ENCODE results near the gene APLF.
"Not testable (repeated sequence)": the region's sequence is repeated elsewhere in the genome, so short reads cannot be mapped to it uniquely, and the experiment has no call there.

APLF gene

DNA sequence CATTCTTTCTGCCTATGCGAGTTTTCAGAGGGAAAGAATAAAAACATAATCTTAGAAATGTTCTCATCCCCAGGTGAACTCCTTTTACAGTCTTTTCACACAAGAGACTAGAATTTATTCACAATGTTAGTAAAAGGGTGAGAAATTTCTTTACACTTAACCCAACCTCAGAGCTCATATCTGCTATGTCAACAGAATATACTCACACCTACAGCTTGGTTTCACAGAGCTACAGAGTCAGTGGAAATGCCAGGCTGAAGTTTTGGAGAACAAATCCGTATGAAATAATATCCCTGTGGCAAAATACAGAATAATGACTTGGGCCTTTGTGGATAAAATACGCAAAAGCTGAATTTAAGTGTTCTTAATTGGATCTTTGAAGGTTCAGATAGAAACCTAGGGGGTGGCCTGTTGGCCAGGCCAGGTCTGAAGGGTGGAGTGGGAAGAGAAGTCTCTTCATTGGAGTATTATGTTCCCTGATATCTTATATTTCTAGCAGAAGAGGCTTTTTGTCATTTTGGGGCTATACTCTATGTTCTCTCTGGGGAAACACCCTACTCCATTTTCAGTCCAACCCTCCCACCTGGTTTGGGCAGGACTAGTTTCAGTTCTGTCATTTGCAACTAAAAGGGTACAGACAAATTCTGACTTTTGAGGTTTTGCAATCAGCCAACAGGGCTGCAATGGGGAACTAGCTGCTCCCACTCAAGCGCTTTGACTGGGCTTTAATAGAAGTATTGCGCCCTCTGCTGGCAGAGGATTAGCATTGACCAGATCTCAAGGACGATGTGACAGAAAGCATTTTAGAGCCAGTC, 26.0 kb upstream of the APLF start:
- DNase-seq (ENCODE audit: low read depth): peak; percentile 68

DNA sequence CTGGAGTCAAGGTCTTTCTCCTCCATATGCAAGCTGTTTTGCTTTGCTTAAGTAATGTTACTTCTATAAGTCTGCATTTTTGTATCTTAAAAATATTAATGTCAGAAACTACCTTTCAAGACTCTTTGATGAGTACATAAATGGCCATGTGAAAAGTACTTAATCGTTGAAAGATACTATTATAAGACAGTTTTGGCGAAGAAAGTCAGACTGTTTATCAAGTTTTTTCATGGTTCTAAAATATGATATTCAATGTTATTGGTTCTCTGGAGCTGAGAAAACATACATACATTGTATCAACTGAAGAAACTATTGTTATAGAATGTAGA, 25.4 kb upstream of the APLF start:
- no peak for DNase-seq (ENCODE audit: low read depth)

DNA sequence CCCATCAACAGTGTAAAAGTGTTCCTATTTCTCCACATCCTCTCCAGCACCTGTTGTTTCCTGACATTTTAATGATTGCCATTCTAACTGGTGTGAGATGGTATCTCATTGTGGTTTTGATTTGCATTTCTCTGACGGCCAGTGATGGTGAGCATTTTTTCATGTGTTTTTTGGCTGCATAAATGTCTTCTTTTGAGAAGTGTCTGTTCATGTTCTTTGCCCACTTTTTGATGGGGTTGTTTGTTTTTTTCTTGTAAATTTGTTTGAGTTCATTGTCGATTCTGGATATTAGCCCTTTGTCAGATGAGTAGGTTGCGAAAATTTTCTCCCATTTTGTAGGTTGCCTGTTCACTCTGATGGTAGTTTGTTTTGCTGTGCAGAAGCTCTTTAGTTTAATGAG, 21.0 kb upstream of the APLF start:
- DNase-seq (ENCODE audit: low read depth): not testable (repeated sequence)

DNA sequence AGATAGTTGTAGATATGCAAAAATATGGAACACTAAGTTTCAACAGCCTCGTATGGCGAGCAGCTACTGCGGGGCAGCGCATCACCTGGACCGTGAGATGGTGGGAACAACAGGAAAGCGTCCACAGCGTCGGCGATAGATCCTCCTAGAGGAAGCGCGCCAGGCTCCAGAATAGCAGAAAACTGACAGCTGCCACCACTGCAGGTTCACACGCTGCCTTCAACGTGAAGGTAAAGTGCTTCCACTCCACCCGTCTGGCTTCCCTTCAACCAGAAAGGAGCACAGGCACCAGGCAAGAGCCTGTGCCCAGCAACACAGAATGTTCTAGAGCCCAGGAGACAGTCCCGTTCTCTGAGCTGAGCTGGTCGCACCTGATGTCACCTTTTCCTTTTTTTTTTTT, 20.3 kb upstream of the APLF start:
- DNase-seq (ENCODE audit: low read depth): no peak

DNA sequence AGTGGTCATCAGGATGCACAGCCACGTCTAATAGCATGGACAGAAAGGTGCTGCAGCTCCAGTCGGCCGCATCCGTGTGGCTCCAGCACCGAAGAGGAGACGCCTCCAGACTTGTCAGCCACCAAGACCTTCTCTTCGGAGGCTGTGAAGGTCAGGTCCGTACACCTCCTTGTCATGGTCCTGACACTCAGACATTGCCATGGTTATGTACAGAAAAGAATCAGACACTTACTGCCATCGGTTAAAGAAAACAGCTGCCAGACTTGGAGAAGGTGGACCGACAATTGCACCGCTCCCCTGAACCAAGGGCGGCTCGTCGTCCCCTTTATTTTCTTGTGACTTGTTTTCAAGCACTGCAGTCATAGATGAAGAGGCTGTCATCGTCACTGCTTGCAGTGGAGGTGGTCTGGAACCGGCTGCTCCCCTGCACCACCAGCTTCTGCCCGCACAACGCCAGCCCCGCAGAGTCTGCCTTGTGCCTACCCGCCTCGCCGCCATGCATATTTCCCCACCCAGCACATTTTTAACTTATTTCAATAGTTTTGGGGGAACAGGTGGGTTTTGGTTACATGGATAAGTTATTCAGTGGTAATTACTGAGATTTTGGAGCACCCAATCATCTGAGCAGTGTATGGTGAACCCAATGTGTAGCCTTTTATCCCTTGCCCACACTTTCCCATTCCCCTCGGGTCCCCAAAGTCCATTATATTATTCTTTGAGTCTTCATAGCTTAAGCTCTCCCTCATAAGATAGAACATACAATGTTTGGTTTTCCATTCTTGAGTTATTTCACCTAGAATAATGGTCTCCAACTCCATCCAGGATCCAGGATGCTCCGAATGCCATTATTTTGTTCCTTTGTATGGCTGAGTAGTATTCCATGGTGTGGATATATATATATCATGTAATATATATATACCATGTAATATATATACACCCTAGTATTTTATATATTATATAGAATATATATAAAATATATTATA, 18.4 kb upstream of the APLF start:
- DNase-seq (ENCODE audit: low read depth): no peak

DNA sequence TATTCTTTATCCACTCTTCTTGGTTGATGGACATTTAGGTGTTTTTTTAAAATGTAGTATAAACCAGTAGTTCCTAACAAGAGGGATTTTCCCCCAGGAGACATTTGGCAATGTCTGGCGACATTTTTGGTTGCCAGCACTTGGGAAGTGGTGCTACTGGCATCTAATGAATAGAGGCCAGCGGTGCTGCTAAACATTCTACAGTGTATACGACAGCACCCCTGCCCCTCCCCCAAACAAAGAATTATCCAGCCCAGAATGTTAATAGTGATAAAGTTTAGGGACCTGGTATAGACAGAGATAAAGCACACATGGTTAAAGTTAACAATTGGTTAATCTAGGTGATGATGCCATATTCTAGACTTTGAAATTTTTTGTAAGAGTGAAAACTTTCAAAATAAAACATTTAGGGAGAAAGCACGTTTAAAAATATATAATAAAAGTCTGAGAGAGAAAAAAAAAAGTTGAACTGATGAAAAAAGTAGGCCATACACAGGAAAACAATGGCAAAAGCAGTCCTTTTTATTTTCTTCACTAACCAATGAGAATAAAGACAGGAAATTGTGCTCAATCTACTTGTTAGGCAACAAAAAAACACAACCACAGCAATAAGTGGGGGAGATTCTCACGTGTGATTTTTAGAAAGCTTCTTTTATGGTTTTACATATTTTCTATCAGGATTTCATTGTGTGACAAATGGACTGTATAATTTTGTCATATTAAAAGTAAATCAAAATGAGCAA, 15.1 kb upstream of the APLF start:
- no peak for DNase-seq (ENCODE audit: low read depth)

DNA sequence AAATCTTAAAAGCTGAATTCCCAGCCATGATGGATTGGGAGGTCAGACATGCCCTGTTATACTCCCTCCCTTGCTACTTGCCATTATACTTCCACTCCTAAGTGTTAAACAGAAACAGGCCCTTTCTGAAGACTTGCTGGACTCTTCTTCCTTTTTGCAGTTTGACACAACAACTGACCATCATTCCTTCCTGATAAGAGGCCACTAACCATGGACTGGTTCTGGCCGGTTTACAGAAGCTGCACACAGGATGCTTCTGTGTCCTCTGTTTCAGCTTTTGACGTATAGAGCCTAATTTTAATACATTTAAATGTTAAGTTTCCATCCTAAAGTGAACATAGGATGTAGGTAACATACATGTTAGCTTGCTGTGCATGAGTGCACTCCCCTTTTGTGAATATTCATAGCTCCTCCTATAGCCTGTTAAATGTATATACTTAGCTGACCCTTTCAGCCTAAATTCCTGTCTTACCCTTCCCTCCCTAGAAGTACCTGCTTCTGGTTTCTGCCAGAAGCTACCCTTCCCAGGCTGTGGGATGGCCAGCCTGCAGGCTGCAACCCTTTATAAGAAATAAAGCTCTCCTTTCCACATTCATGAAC, 13.5 kb upstream of the APLF start:
- DNase-seq (ENCODE audit: low read depth): no peak

DNA sequence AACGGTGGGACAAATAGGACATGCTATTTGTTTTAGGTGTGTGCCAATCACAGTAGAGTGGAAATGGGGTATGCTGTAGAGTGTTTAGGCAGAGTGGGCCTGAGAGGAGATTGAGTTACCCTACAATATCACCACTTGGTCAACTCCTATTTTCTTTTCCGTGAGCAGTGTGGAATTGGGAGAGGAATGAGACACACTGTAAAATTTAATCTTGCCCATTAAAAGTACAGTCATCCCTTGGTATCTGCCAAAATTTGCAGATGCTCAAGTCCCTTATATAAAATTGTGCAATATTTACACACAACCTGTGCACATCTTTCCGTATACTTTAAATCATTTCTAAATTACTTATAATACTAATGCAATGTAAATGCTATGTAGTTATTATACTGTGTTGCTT, 12.7 kb upstream of the APLF start:
- no peak for DNase-seq (ENCODE audit: low read depth)

DNA sequence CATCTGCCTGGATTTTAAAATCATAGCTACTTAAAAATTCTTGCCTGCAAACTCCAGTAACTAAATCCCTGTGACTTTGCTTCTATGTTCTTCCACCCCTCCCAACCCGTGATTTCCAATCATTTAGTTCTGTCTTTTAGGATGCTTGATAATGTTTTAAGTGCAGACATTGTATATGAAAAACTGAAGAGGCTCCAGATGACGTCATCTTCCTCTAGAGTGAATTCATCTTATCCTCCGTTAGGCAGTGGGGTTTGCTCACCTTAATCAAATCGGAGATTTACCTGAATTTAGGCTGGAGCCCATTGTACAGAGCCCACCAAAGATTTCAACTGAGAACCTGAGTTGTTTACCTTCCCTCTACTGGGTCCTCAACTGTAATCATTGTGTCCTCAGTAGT, 11.2 kb upstream of the APLF start:
- no peak for DNase-seq (ENCODE audit: low read depth)

DNA sequence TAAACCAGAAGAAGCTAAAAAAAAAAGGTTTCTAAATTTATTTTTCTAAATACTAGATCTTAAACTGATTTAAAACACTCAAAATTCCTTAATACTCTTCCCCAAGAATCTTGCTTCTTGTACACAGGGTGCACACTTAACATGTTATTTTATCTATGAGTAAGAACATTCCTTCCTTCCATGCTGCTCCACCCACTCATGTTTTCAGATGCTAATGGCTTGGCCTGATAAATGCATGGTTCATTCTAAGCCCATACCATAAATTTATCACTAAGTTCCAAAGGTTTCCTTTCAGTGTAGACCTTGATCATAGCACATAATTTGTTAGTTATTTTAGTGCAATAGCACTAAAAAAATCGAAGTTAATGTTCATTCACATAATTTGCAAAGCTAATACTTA, 8.4 kb upstream of the APLF start:
- DNase-seq (ENCODE audit: low read depth): no peak

DNA sequence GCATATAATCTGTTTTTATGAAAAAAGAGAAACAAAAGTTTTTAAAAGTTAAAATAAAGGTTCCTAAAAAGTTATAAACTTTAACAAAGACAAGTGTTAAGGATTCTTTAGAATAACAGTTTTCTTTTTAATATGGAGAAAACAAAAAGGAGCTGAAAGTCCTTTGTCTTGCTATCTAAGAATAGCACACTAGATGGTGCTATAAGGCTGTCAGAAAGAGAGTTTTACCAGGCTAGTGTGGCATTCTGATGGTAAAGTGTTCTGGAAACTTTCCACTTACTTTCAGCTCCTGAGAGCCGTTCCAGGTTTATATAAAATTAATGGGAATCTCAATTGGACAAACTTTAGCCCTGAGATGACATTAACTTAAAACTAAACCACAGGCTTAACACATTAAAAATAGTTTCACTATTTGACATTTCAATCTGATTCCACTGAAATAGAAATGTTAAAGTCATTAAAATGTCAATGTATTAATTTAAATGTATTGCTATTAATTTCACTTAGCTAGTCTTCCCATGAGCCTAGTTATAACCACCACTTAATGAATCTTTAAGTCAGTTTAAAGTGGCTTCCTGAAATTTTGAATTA, 4.0 kb upstream of the APLF start:
- no peak for DNase-seq (ENCODE audit: low read depth)

DNA sequence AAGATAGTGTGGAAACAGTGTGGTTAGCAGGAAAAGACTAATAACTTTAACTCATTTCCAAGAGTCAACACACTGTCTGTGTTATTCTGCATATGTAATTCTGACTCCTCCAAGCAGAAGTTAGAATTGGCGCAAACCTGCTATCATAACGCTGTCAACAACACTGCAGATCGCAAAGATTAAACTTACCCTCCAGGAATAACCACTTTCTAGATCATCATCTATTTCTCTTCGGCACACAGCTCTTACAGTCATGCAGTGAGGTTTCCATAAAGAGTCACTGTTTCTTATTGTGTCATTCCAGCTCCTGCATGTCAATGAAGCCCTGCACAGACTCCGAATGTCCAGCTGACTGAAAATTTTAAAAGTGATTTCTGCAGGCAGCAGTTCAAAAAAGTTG, 2.7 kb upstream of the APLF start:
- DNase-seq (ENCODE audit: low read depth): no peak

DNA sequence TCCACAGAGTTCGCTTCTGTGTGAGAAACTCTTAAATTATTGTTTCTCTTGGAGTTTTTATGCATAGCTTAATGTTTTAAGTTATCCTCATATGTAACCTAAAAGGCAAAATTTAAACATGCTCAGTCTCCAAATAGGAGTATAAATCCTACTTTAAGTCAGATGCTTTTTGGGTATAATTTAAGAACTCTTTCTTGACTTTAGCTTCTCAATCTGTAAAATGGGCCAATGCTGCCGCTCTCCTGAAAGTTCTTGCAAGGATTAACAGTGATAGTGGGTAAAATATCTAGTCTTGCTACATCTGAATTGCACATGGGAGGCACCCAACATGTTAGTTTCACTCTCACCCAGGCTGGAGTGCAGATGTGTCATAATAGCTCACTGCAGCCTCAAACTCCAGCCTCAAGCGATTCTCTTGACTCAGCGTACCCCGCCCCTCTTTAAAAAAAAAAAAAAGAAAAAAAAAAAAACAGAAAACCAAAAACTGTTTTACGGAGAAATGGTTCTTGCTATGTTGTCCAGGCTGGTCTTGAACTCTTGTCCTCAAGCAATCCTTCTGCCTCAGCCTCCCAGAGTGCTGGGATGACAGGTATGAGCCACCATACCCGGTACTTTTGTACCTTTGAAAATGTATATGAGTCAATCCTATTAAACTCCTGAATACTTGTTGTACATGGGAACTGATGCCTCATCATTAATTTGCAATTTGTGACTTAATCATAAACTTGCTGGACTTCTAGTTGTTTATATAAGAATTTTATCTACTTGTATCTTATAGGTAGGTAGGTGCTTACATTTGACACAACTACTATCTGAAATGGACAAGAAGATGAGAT, 2.1 kb upstream of the APLF start:
- DNase-seq (ENCODE audit: low read depth): peak; percentile 30

DNA sequence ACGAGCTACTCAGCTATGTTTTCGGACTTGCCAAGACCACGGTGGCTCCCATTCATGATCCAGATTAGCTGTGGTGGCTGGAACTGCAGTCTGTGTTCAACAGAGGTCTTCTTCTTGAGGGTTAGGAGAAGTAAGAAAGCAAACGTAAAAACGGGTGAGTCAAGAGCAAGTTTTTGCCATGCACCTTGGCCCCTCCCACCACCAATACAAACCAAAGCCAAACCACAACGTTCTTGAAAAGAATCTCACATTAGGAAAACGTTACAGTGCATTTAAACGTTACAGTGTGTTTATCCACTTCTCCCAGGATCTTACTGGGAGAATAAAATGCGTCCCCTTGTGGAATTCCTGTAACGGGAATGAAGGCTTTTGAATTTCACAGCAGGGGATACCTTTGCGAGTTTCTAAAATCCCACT, 1.0 kb upstream of the APLF start:
- DNase-seq (ENCODE audit: low read depth): peak; percentile 49

DNA sequence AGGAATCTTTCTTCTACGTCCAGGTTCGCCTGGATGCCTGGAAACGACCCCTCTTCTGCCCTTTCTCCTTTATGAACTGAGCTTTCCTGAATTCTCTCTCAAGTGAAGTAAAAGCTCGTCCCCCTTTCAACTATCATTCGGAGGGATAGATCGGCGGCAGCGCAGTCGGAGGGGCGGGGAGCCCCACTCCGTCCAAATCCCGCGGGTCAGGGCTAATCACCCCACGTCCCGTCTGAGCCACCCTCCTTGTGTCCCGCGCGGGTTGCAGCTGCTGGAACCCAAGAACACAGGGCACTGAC, 658 bp upstream of the APLF start:
- no peak for DNase-seq (ENCODE audit: low read depth)

DNA sequence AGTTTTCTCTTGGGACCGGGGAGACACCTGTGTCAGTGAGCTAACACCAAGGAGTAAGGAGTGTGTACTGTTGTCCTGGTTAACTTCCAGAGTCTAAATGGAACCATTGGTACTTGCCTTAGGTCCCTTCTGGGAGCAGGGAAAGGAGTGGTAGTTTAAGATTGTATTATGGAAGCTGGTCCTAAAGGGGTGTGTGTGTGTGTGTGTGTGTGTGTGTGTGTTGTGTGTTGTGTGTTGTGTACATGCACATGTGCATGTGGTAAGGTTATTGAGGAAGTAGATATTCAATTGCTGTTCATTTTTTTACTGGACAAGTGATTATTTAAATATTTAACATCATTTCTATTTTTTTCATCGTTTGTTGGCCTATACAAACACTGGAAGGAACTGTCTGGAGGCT, 1.4 kb downstream of the APLF start:
- DNase-seq (ENCODE audit: low read depth): no peak

DNA sequence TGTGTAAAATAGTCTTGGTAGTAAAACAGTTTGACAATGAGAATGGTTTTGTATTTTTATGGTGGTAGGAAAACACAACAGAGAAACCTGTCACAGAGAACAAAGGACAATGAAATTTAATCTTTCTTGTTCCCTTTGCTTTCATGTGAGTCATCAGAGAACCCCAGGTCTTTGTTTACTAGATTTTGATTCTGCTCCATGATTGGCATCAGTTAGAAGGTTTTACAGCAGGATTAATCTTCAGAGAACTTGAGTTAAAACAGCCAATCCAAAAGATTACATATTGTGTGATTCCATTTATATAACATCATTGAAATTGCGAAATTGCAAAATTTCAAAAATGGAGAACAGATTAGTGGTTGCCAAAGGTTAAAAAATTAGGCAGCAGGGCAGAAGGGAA, 2.5 kb downstream of the APLF start:
- no peak for DNase-seq (ENCODE audit: low read depth)

DNA sequence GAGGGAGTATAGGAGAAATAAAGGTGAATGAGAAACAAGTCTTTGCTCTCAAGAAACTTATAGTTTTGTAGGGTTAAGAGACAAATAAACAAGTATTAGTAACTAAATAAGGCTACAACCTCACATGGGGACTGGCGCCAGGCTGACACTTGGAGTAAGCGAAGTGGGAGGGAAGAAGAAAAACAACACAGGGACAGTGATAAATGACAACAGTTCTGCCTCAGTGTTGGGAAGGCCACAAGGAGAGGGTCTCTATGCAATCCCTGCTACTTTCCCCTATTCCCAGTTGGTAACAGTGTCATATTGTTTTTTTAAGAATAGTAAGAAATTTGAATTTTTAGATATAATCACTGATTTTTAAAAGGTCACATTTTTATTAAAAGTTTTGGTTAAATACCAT, 4.0 kb downstream of the APLF start:
- no peak for DNase-seq (ENCODE audit: low read depth)

DNA sequence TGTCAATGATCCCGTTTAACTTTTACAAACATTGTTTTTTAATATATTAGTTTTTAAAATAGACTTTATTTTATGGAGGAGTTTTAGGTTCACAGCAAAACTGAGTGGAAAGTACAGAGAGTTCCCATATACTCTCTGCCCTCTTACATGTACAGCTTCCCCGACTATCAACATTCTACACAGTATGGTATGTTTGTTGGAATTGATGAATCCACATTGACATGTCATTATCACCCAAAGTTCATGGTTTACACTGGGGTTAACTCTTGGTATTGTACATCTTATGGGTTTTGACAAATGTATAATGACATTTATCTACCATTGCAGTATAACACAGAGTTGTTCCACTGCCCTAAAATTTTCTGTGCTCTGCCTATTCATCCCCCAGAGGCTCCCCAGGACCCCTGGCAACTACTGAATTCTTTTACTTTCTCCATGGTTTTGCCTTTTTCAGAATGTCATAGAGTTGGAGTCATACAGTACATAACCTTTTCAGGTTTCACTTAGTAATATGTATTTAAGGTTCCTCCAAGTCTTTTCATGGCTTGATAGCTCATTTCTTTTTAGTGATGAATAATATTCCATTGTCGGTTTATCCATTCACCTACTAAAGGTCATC, 5.5 kb downstream of the APLF start:
- DNase-seq (ENCODE audit: low read depth): no peak

DNA sequence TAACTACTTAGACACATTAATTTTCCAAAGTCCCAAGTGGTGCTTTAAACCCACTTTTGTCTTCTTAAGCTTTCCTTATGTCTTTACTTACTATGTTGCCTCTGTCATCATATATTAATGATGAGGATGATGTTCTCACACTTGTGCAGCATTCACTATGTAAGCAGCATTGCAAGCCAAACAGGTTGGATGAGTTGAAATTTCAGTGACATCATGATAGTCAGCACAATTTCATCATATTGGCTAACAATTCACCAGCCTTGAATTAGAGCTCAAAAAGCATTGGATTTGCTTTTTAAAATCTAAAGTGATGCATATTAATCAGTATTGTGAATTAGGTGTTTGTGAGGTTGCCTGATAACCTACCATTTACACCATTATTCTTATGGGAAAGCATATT, 7.7 kb downstream of the APLF start:
- DNase-seq (ENCODE audit: low read depth): no peak

DNA sequence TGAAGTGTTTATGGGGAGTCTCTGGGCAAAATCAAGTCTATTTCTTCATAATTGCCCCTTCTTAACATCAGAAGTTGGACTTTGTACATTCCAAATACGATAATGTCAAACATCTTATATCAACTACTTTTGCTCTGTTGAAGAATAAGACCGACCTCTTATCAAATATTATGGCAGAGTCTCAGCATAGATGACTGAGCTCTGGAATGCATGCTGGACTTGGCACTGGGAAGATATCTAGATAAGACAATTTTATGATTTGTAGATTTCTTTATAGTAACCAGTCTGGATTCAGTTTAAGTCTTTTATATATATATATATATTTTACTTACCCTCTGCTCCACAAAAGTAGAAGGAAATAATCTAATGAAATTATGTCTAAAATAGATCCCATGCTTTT, 8.2 kb downstream of the APLF start:
- DNase-seq (ENCODE audit: low read depth): no peak
